Suppressor macrophage treated with lipopolysaccharide for 4 hours (primary cell): ENCODE data around the gene RET.
A peak's percentile ranks its signal among the peaks of the same experiment; 100 is the strongest.

Source experiments
- DNase-seq: peaks from one replicate; pipeline ENCODE4 v3.0.0-alpha.2; 2020

RET gene

GRCh38 chr10:43122826-43123225, 46.0 kb downstream of the RET start:
- DNase-seq, result no peak

GRCh38 chr10:43123361-43124093, 46.7 kb downstream of the RET start:
- no peak for DNase-seq

- DNase-seq, result no peak
Measured at GRCh38 chr10:43124094-43124521, 47.2 kb downstream of the RET start.

- no peak for DNase-seq
Measured at GRCh38 chr10:43124574-43125273, 47.9 kb downstream of the RET start.

GRCh38 chr10:43125274-43125845, 48.5 kb downstream of the RET start:
- no peak for DNase-seq

- DNase-seq, result no peak
Measured at GRCh38 chr10:43125881-43126731, 49.2 kb downstream of the RET start.

GRCh38 chr10:43126759-43127424, 50.0 kb downstream of the RET start:
- peak; percentile 49 for DNase-seq

GRCh38 chr10:43127442-43127841, 50.6 kb downstream of the RET start:
- DNase-seq, result peak; percentile 58

- no peak for DNase-seq
Measured at GRCh38 chr10:43128331-43128730, 51.5 kb downstream of the RET start.

GRCh38 chr10:43128958-43129706, 52.3 kb downstream of the RET start:
- DNase-seq, result peak; percentile 92

GRCh38 chr10:43130770-43131171, 53.9 kb downstream of the RET start:
- peak; percentile 18 for DNase-seq

- no peak for DNase-seq
Measured at GRCh38 chr10:43131256-43131655, 54.4 kb downstream of the RET start.

- DNase-seq, result no peak
Measured at GRCh38 chr10:43131906-43132305, 55.0 kb downstream of the RET start.

GRCh38 chr10:43132867-43133787, 56.3 kb downstream of the RET start:
- peak; percentile 63 for DNase-seq

GRCh38 chr10:43134126-43134905, 57.4 kb downstream of the RET start:
- DNase-seq, result peak; percentile 47

GRCh38 chr10:43135064-43135463, 58.2 kb downstream of the RET start:
- no peak for DNase-seq

- no peak for DNase-seq
Measured at GRCh38 chr10:43135656-43136055, 58.8 kb downstream of the RET start.

- DNase-seq, result no peak
Measured at GRCh38 chr10:43136432-43136831, 59.6 kb downstream of the RET start.

GRCh38 chr10:43136995-43137716, 60.3 kb downstream of the RET start:
- peak; percentile 32 for DNase-seq
